ENCODE measurements around the gene NCF2. TPM values are rescaled to one million over a fixed set of nuclear protein-coding genes. Genes with fewer than 3 reads are reported as not detected.

Gene NCF2
- total and polyA plus RNA-seq, 2 donors (not counting 1 experiment from before 2014, with no cell fraction given), result 9.9 to 10.5 TPM

- H3K9me3 Mint-ChIP-seq (ENCODE audit: insufficient read depth), result no peaks in the 10 kb centered on the region
- H3K27me3 ChIP-seq (replicated peaks in 1 of 4; ENCODE audit: control extremely low read depth in 1 of 4, control insufficient read depth in 3 of 4, insufficient read depth in 4 of 4, low read length in 3 of 4), result no peaks in the 10 kb centered on the region
- H3K27ac ChIP-seq (ENCODE audit: low read length in 2 of 2), result no peak overlapping the region
- H3K27ac Mint-ChIP-seq, result no peak overlapping the region
- H3K4me3 Mint-ChIP-seq, result no peak overlapping the region
- no peaks in the 10 kb centered on the region for H4K20me1 ChIP-seq (ENCODE audit: control insufficient read depth, insufficient read depth, low read length, poor library complexity, severe bottlenecking)
- no peak overlapping the region for H3K4me3 ChIP-seq (ENCODE audit: control extremely low read depth in 1 of 5, extremely low read depth in 1 of 5, insufficient read depth in 1 of 5, low read depth in 2 of 5, low read length in 4 of 5)
- WGBS (ENCODE audit: insufficient coverage), result 100% methylated on average over 2 of the region's 3 CpGs
- H3K79me2 ChIP-seq (ENCODE audit: control insufficient read depth, insufficient read depth, low read length), result no peaks in the 10 kb centered on the region
- no peaks in the 10 kb centered on the region for H3K9me3 ChIP-seq (ENCODE audit: control extremely low read depth in 1 of 3, control insufficient read depth in 2 of 3, insufficient read depth in 1 of 3, low read length in 2 of 3)
- no peak overlapping the region for H3K4me2 ChIP-seq (replicated peaks; ENCODE audit: low read depth, low read length, poor library complexity, severe bottlenecking)
- no peak for DNase-seq
- H3K9ac ChIP-seq (ENCODE audit: low read length), result no peak overlapping the region
- no peak overlapping the region for H2AFZ ChIP-seq (ENCODE audit: insufficient read depth, low read depth, low read length, poor library complexity, severe bottlenecking)
- no peak for ATAC-seq (ENCODE audit: low read depth)
- TF ChIP-seq EZH2 (IDR thresholded peaks at IDR 0.05; ENCODE audit: borderline replicate concordance, insufficient read depth, low read depth, low read length, poor library complexity, severe bottlenecking) (no peak), CTCF (IDR thresholded peaks at IDR 0.05) (no peak)
- POLR2A ChIA-PET, result no interaction called here
- H3K4me1 Mint-ChIP-seq, result peaks cover 24% of the 10 kb centered on the region
- no peaks in the 10 kb centered on the region for H3K36me3 ChIP-seq (replicated peaks in 1 of 2; ENCODE audit: control extremely low read depth in 1 of 2, control insufficient read depth in 1 of 2, extremely low read depth in 1 of 2, insufficient read depth in 2 of 2, low read length in 1 of 2)
- no peaks in the 10 kb centered on the region for H3K27me3 Mint-ChIP-seq
- peaks cover 10 to 19% of the 10 kb centered on the region in 2 donors for H3K4me1 ChIP-seq (ENCODE audit: control insufficient read depth in 2 of 2, insufficient read depth in 2 of 2, low read length in 2 of 2)
- intact Hi-C loops (cut with micrococcal nuclease), result no loop called here
- CTCF ChIA-PET, result interaction anchor here (1.8 to 2.3 kb wide), 2 partner anchors 11 to 20 kb away, joined by 4 to 7 read pairs; partner anchors contain the start of gene NCF2
These were observed 10.4 kb upstream of the NCF2 start for GRCh38 chr1:183600634-183601033.

- TF ChIP-seq CTCF (IDR thresholded peaks at IDR 0.05) (no peak), EZH2 (IDR thresholded peaks at IDR 0.05; ENCODE audit: borderline replicate concordance, insufficient read depth, low read depth, low read length, poor library complexity, severe bottlenecking) (no peak)
- WGBS (ENCODE audit: insufficient coverage), result 100% methylated on average over 3 of the region's 3 CpGs
- intact Hi-C loops (cut with micrococcal nuclease), result no loop called here
- H3K4me2 ChIP-seq (replicated peaks; ENCODE audit: low read depth, low read length, poor library complexity, severe bottlenecking), result no peak overlapping the region
- H3K4me3 Mint-ChIP-seq, result no peak overlapping the region
- ChIA-PET POLR2A (no interaction called here), CTCF (interaction anchor here (1.8 to 2.3 kb wide), 2 partner anchors 10 to 20 kb away, joined by 4 to 7 read pairs; partner anchors contain the start of gene NCF2)
- H3K27ac Mint-ChIP-seq, result no peak overlapping the region
- H3K27ac ChIP-seq (ENCODE audit: low read length in 2 of 2), result no peak overlapping the region
- H3K27me3 ChIP-seq (replicated peaks in 1 of 4; ENCODE audit: control extremely low read depth in 1 of 4, control insufficient read depth in 3 of 4, insufficient read depth in 4 of 4, low read length in 3 of 4), result no peaks in the 10 kb centered on the region
- peaks cover 22% of the 10 kb centered on the region for H3K4me1 Mint-ChIP-seq
- H3K79me2 ChIP-seq (ENCODE audit: control insufficient read depth, insufficient read depth, low read length), result no peaks in the 10 kb centered on the region
- no peak overlapping the region for H2AFZ ChIP-seq (ENCODE audit: insufficient read depth, low read depth, low read length, poor library complexity, severe bottlenecking)
- no peaks in the 10 kb centered on the region for H3K9me3 Mint-ChIP-seq (ENCODE audit: insufficient read depth)
- H3K4me1 ChIP-seq (ENCODE audit: control insufficient read depth in 2 of 2, insufficient read depth in 2 of 2, low read length in 2 of 2), result peaks cover 10 to 18% of the 10 kb centered on the region in 2 donors
- no peaks in the 10 kb centered on the region for H3K9me3 ChIP-seq (ENCODE audit: control extremely low read depth in 1 of 3, control insufficient read depth in 2 of 3, insufficient read depth in 1 of 3, low read length in 2 of 3)
- no peak overlapping the region for H3K4me3 ChIP-seq (ENCODE audit: control extremely low read depth in 1 of 5, extremely low read depth in 1 of 5, insufficient read depth in 1 of 5, low read depth in 2 of 5, low read length in 4 of 5)
- no peak overlapping the region for H3K9ac ChIP-seq (ENCODE audit: low read length)
- DNase-seq (no peak), ATAC-seq (ENCODE audit: low read depth) (no peak)
- H3K27me3 Mint-ChIP-seq, result no peaks in the 10 kb centered on the region
- H3K36me3 ChIP-seq (replicated peaks in 1 of 2; ENCODE audit: control extremely low read depth in 1 of 2, control insufficient read depth in 1 of 2, extremely low read depth in 1 of 2, insufficient read depth in 2 of 2, low read length in 1 of 2), result no peaks in the 10 kb centered on the region
- H4K20me1 ChIP-seq (ENCODE audit: control insufficient read depth, insufficient read depth, low read length, poor library complexity, severe bottlenecking), result no peaks in the 10 kb centered on the region
These were observed 9.9 kb upstream of the NCF2 start for GRCh38 chr1:183600136-183600535.

All from B cell (primary cell).